ENCODE results near the gene RAB3IL1. TPM values are rescaled to one million over a fixed set of nuclear protein-coding genes. Genes with fewer than 3 reads are reported as not detected.

Gene RAB3IL1
- total RNA-seq, 1 donor from 2014 or later, result 0.12 TPM

DNA sequence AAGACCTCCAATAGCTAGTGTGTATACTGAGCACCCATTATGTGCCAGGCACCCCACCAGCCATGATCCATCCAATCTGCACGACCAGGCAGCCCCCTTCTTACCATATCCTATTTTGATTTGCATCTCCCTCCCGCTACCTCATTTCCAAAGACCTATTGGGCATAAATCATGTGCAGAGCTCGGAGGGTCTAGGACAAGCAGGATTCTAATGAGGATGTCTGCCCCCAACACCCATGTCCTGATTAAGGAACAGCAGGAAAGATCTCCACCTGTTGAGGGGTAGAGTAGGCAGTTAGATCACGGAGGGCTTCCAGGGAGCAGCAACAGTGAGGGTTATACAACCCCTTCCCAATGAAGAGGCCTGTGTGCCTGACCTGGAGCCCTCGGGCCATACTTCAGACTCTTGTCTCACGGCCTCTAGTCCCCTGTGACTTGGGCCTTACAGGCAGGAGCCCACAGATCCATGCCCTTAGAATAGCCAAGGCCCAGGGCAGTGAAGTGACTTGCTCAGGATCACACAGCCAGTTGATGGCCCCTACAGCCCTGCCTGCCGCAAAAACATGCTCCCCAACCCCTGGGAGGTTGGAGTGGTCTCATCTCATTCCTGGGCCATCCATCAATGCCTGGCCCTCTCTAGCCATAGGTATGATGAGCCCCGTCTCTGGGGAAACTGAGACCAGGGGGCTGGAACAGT, 3.5 kb downstream of the RAB3IL1 start:
- no peak overlapping the region for H3K4me3 ChIP-seq (ENCODE audit: low read depth, low read length)
- DNase-seq (ENCODE audit: low read depth), result no peak
- TF ChIP-seq, protein P1, sequence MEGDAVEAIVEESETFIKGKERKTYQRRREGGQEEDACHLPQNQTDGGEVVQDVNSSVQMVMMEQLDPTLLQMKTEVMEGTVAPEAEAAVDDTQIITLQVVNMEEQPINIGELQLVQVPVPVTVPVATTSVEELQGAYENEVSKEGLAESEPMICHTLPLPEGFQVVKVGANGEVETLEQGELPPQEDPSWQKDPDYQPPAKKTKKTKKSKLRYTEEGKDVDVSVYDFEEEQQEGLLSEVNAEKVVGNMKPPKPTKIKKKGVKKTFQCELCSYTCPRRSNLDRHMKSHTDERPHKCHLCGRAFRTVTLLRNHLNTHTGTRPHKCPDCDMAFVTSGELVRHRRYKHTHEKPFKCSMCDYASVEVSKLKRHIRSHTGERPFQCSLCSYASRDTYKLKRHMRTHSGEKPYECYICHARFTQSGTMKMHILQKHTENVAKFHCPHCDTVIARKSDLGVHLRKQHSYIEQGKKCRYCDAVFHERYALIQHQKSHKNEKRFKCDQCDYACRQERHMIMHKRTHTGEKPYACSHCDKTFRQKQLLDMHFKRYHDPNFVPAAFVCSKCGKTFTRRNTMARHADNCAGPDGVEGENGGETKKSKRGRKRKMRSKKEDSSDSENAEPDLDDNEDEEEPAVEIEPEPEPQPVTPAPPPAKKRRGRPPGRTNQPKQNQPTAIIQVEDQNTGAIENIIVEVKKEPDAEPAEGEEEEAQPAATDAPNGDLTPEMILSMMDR (conservative IDR thresholded peaks at IDR 0.05; ENCODE audit: low read depth, low read length), result no peak

DNA sequence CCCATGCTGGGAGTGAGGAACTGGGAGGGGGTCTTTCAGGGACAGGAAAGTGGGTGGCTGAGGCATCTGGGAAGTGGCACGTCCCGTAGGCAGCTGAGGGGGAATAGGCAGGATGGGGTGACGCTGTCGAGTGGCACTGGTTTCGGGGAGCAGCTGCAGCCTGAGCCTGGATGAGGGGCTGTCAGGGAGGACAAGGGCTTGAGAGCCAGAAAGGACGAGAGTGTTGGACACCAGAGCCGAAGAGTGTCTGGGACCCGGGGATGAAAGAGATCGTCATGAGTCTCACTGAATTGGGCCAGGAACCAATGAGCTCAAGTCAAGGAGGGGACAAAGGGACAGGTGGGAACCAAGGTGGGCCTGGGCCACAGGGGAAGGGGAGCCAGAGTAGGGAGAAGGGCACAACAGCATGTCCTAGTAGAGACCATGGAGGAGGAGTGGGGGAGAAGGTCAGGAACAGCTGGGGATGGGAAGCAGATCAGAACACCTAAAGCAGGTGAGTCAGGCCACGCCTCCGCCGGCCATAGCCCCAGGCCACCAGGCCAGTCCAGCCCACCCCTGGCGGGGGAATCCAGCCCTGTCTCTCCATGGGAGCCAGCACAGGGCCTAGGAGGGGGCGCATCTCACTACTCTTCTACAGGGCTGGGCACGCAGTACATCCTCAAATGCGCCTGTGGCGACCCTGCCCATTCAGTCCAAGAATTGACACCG, 4.2 kb downstream of the RAB3IL1 start:
- DNase-seq (ENCODE audit: low read depth), result no peak
- TF ChIP-seq, protein P1 (conservative IDR thresholded peaks at IDR 0.05; ENCODE audit: low read depth, low read length), result no peak
- H3K4me3 ChIP-seq (ENCODE audit: low read depth, low read length), result no peak overlapping the region

DNA sequence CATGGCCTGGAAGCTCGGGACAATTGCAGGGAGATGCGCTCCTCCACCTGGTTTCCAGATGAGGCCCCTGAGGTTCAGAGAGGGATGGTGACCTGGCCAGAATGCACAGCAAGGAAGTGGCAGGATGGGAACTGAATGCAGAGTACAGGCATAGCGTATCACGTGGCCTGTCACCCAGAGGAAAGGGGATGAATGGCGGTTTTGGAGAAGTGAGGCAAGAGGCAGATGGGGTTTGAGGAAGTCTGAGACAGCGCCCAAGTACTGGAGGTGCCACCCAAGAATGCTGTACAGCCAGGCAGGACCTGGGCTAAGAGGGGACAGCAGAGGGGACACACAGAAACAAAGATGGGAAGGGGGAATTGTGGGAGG, 4.9 kb downstream of the RAB3IL1 start:
- DNase-seq (ENCODE audit: low read depth), result no peak
- TF ChIP-seq, protein P1 (conservative IDR thresholded peaks at IDR 0.05; ENCODE audit: low read depth, low read length), result no peak
- no peak overlapping the region for H3K4me3 ChIP-seq (ENCODE audit: low read depth, low read length)

DNA sequence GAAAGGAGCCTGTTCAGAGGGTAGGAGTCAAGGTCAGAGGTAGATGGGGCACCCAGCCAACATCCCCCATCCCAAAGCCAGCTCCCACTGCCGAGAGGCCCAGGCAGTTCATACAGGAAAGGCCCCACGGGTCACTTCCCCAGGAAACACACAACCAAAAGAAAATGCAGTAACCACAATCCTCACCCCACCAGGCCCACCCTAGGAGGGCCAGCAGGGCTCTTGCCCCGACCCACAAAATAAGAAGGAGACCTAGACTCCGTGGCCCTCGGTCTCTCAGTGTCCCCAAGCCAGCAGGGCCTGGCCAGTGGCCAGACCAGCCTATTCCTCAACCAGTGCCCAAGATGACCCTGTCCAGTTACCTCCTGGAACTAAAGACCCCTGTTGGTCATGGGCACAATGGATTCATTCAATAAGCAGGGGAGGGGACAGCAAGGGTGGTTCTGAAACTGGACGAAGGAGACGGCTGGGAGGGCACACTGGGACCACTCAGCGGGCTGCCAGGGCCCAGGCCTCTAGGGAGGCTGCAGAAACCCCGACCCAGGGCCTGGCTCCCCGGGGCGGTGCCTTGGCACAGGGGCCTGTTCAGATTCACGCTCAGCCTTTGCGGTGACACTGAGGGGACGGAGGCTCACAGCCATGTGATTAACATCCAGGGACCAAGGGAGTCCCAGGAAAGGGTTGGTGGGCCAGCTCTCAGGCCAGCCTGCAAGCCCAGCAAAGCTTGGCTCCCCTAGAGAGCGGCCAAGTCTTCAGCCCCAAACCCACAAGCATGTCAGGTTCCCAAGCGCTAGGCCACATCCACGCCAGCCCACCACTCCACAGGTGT, 5.5 kb downstream of the RAB3IL1 start:
- no peak for DNase-seq (ENCODE audit: low read depth)
- TF ChIP-seq, protein P1 (conservative IDR thresholded peaks at IDR 0.05; ENCODE audit: low read depth, low read length), result no peak
- no peak overlapping the region for H3K4me3 ChIP-seq (ENCODE audit: low read depth, low read length)

DNA sequence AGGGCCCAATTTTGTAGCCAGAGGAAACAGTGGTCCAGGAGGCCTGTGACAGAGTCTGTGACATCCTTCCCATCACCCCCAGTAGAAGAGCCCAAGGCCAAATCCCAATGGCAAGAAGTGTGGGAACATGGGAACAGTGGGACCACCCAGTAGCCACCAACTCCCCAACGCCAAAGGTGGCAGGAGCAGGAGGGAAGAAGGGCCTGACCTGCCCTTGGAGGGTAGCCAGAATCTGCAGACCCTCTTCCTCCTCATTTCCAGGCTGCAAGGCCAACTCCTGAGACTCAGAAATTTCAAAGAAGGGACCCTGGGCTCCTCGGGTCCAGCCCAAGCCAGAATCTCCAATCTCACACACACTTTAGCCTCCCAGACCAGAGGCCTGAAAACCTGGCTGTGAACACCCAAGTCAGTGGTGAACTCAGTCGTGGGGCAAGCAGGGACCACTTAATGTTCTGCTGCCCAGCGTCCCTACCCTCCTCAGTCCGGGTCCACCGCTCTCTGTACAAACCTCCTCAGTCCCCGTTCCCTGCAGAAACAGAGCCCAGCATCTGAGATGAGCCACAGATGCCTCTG, 6.2 kb downstream of the RAB3IL1 start:
- no peak for DNase-seq (ENCODE audit: low read depth)
- TF ChIP-seq, protein P1 (conservative IDR thresholded peaks at IDR 0.05; ENCODE audit: low read depth, low read length), result no peak
- no peak overlapping the region for H3K4me3 ChIP-seq (ENCODE audit: low read depth, low read length)

DNA sequence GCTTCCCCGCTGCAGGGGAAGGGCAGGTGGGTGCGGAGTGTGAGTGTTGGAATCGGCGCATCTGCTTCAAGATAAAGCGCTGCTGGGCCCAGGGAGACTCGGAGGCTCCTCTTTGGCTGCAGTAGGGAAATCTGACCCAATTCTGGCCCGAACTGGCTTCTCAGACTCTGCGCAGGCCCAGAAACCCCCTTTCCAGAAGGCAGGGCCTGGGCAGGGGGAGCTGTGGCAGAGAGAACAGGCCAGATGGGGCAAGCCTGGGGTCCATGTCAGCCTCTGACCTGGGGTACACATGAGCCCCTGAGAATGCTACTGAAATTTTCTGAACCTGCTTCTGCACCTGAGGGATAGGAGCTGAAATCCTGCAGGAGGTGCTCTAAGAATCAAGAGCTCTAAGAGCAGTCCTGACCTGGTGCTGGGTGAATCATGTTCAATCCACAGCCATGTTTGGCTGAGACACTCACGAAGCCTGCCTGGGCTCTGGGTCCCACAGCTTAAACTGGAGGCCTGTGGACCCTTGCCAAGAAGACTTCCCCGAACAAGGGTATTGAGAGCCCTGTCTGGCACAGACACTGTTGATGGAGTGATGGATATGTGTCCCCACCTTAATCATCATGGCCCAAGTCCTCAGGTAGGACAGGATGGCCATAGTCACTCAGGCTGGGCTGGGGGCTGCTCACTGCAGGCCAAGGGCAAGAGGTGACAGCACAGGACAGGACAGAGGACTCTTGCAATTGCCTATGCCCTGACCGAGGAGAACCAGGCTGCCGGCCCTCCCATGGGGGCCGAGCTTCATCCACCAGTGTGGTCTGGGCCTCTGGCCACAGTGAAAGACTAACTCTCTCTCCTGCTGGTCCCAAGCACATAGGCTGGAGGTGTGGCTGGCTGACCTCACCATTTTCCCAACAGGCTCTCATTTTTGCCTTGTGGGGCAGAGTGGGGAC, 6.9 kb downstream of the RAB3IL1 start:
- TF ChIP-seq, protein P1 (conservative IDR thresholded peaks at IDR 0.05; ENCODE audit: low read depth, low read length), result no peak
- no peak for DNase-seq (ENCODE audit: low read depth)
- no peak overlapping the region for H3K4me3 ChIP-seq (ENCODE audit: low read depth, low read length)

All from epithelial cell of proximal tubule (primary cell).